Stimulated activated naive CD8-positive, alpha-beta T cell treated with anti-CD3 and anti-CD28 coated beads, Interleukin-15, Interleukin-2, amounts not matched to agents 100 ng/mL and 50 ng/mL, for 24 hours (primary cell): ENCODE data around the gene ARHGAP15.

ENCODE experiments used
- H3K27ac Mint-ChIP-seq: one replicate; pipeline ENCODE4 v1.8.0; 2021; ENCODE audit warnings: mild to moderate bottlenecking, mixed read lengths
- H3K27me3 Mint-ChIP-seq: one replicate; pipeline ENCODE4 v1.8.0; 2021; ENCODE audit warnings: mixed read lengths
- H3K36me3 Mint-ChIP-seq: one replicate; pipeline ENCODE4 v1.8.0; 2021; ENCODE audit warnings: low read depth, mixed read lengths
- H3K4me1 Mint-ChIP-seq: one replicate; pipeline ENCODE4 v1.8.0; 2021; ENCODE audit warnings: low read depth, mixed read lengths
- H3K4me3 Mint-ChIP-seq: one replicate; pipeline ENCODE4 v1.8.0; 2021; ENCODE audit warnings: mild to moderate bottlenecking, mixed read lengths
- H3K9me3 Mint-ChIP-seq: one replicate; pipeline ENCODE4 v1.8.0; 2021; ENCODE audit warnings: mixed read lengths

The ARHGAP15 gene

DNA sequence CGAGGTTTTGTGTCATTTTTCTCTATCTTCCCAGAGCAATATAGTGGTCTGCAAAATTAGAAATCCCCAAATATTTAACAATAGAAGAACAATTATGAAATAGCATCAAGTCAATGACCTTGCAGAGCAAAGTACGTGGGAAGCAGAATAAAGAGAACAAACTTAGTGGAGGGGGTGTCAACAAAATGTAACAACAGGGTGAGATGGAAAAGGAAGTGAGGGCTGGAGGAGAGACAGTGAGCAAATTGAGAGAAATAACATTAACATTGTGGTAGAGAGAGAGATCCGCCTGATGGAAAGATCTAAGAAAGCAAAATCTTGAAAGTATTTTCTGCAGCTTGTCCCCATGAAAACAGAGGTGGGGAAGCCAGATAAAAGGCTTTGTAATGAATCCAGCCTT lies 23.4 kb downstream of the ARHGAP15 start:
- H3K27me3 Mint-ChIP-seq, result no peaks in the 10 kb centered on the region
- peaks cover 94% of the 10 kb centered on the region for H3K4me1 Mint-ChIP-seq
- H3K4me3 Mint-ChIP-seq, result peak overlapping the region; percentile 38
- peaks cover 20% of the 10 kb centered on the region for H3K36me3 Mint-ChIP-seq
- H3K9me3 Mint-ChIP-seq, result no peaks in the 10 kb centered on the region
- H3K27ac Mint-ChIP-seq, result peak overlapping the region; percentile 84

GRCh38 chr2:143155661-143156060 lies 26.4 kb downstream of the ARHGAP15 start:
- H3K9me3 Mint-ChIP-seq, result no peaks in the 10 kb centered on the region
- H3K4me3 Mint-ChIP-seq, result no peak overlapping the region
- H3K27me3 Mint-ChIP-seq, result no peaks in the 10 kb centered on the region
- peaks cover 92% of the 10 kb centered on the region for H3K4me1 Mint-ChIP-seq
- no peak overlapping the region for H3K27ac Mint-ChIP-seq
- H3K36me3 Mint-ChIP-seq, result peaks cover 20% of the 10 kb centered on the region

GRCh38 chr2:143157001-143157400 lies 27.8 kb downstream of the ARHGAP15 start:
- Mint-ChIP-seq H3K9me3 (no peaks in the 10 kb centered on the region), H3K27ac (no peak overlapping the region), H3K4me3 (no peak overlapping the region), H3K27me3 (no peaks in the 10 kb centered on the region), H3K36me3 (peaks cover 20% of the 10 kb centered on the region), H3K4me1 (peaks cover 92% of the 10 kb centered on the region)

DNA sequence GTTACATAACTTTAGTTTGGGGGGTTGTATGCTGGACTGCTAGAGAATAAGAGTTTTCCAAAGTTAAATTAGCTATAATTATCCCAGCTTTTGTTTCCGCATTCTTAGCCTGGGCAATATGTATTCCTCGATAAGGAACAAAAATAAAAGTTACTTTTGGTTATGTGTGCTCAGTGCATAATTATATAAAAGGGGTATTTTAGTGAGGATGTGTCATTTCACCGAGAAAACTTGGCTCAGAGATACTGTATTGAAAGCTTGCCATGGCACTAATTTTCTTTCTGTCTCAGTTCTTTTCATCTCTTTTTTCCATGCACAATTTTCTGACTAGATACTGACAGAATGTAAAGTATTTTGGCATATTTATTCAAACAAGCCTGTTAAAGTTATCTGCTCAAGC lies 28.2 kb downstream of the ARHGAP15 start:
- H3K27me3 Mint-ChIP-seq, result no peaks in the 10 kb centered on the region
- H3K27ac Mint-ChIP-seq, result peak overlapping the region; percentile 74
- H3K4me3 Mint-ChIP-seq, result peak overlapping the region; percentile 14
- H3K9me3 Mint-ChIP-seq, result no peaks in the 10 kb centered on the region
- peaks cover 92% of the 10 kb centered on the region for H3K4me1 Mint-ChIP-seq
- peaks cover 20% of the 10 kb centered on the region for H3K36me3 Mint-ChIP-seq

DNA sequence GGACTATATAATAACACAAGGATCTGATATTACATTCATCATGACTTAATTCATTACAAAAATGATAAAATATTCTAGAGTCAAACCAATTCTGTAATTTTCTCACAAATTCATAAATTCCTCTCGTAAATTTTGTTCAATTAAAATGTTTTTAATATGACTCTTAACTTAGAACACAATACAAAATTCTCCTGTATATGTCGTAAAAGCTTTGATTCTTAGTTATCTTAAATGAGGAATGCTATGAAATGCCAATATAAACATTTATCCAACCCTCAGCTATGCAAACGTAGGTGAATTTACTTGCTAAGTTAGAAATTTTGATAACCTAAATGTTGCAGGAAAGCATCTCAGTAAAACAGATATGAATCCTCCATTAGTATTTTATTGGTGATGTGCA lies 28.9 kb downstream of the ARHGAP15 start:
- Mint-ChIP-seq H3K27ac (no peak overlapping the region), H3K9me3 (no peaks in the 10 kb centered on the region), H3K4me3 (no peak overlapping the region), H3K36me3 (peaks cover 23% of the 10 kb centered on the region), H3K27me3 (no peaks in the 10 kb centered on the region), H3K4me1 (peaks cover 89% of the 10 kb centered on the region)

- peak overlapping the region; percentile 59 for H3K27ac Mint-ChIP-seq
- H3K27me3 Mint-ChIP-seq, result no peaks in the 10 kb centered on the region
- no peaks in the 10 kb centered on the region for H3K9me3 Mint-ChIP-seq
- H3K4me1 Mint-ChIP-seq, result peaks cover 89% of the 10 kb centered on the region
- H3K4me3 Mint-ChIP-seq, result peak overlapping the region; percentile 4
- H3K36me3 Mint-ChIP-seq, result peaks cover 27% of the 10 kb centered on the region
Measured at GRCh38 chr2:143158551-143159485, 29.6 kb downstream of the ARHGAP15 start.

DNA sequence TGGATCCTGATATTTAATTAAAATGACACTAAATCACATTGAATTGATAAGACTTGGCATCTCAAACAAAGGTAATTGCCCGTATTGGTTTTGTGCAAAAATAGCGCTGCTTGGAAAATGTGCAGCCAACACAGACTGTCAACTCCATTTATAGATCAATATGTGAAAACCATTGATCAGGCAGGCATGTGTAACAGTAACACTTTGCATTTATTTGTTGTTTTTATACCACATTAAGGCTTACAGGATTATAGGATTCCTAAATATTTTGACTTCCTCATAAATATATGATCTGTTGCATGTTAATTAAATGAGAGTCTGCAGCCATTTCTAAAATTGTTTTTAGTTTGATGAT lies 30.2 kb downstream of the ARHGAP15 start:
- Mint-ChIP-seq H3K4me1 (peaks cover 89% of the 10 kb centered on the region), H3K36me3 (peaks cover 27% of the 10 kb centered on the region), H3K9me3 (no peaks in the 10 kb centered on the region), H3K4me3 (no peak overlapping the region), H3K27ac (no peak overlapping the region), H3K27me3 (no peaks in the 10 kb centered on the region)

- H3K27me3 Mint-ChIP-seq, result no peaks in the 10 kb centered on the region
- peak overlapping the region; percentile 12 for H3K4me3 Mint-ChIP-seq
- H3K4me1 Mint-ChIP-seq, result peaks cover 88% of the 10 kb centered on the region
- peaks cover 24% of the 10 kb centered on the region for H3K36me3 Mint-ChIP-seq
- H3K27ac Mint-ChIP-seq, result peak overlapping the region; percentile 24
- H3K9me3 Mint-ChIP-seq, result no peaks in the 10 kb centered on the region
Measured at GRCh38 chr2:143160732-143161707, 31.8 kb downstream of the ARHGAP15 start.

- Mint-ChIP-seq H3K36me3 (peaks cover 32% of the 10 kb centered on the region), H3K4me3 (no peak overlapping the region), H3K9me3 (no peaks in the 10 kb centered on the region), H3K27ac (no peak overlapping the region), H3K27me3 (no peaks in the 10 kb centered on the region), H3K4me1 (peaks cover 88% of the 10 kb centered on the region)
Measured at GRCh38 chr2:143162123-143162837, 33.1 kb downstream of the ARHGAP15 start.

DNA sequence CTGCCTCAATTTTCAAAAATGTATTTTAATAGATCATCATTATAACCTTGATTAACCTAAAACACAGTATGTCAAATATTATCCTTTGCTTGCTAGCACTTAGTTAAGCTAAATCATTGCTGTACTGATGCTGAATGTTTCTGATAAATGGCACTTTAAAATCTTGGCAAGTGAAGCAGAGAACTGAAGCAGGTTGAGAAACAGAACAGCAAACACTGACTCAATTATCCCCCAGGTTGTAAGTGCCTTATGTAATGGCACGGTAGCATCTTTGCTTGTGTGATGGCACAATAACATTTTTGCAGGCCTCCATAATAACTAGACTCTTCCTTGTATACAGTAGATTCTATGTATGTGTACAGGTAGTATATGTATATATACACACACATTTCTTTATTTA lies 33.8 kb downstream of the ARHGAP15 start:
- peaks cover 88% of the 10 kb centered on the region for H3K4me1 Mint-ChIP-seq
- no peaks in the 10 kb centered on the region for H3K9me3 Mint-ChIP-seq

DNA sequence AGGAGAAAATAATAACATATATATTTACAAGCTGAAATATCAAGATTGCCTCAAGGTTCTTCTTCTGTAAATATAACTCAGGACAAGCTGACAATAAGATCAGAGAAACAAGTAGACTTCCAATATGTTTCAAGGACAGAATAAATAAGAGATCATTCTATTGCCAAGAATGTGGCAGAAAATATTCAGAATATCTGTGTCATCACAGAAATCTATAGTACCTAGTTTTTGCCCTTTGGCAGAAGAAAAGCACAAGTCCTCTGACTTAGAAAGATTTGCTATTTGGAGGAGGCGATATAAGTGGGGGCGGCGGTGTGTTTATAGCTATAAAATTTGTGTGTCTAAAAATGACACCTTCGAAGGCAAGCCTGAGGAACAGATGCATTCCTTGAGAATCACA lies 34.3 kb downstream of the ARHGAP15 start:
- H3K27me3 Mint-ChIP-seq, result no peaks in the 10 kb centered on the region
- no peak overlapping the region for H3K27ac Mint-ChIP-seq
- H3K9me3 Mint-ChIP-seq, result no peaks in the 10 kb centered on the region
- H3K4me1 Mint-ChIP-seq, result peaks cover 83% of the 10 kb centered on the region
- H3K4me3 Mint-ChIP-seq, result no peak overlapping the region
- H3K36me3 Mint-ChIP-seq, result peaks cover 30% of the 10 kb centered on the region

More for the DNA sequence above, 33.8 kb downstream of the ARHGAP15 start:
- peak overlapping the region; percentile 29 for H3K27ac Mint-ChIP-seq
- no peak overlapping the region for H3K4me3 Mint-ChIP-seq
- no peaks in the 10 kb centered on the region for H3K27me3 Mint-ChIP-seq
- H3K36me3 Mint-ChIP-seq, result peaks cover 30% of the 10 kb centered on the region

DNA sequence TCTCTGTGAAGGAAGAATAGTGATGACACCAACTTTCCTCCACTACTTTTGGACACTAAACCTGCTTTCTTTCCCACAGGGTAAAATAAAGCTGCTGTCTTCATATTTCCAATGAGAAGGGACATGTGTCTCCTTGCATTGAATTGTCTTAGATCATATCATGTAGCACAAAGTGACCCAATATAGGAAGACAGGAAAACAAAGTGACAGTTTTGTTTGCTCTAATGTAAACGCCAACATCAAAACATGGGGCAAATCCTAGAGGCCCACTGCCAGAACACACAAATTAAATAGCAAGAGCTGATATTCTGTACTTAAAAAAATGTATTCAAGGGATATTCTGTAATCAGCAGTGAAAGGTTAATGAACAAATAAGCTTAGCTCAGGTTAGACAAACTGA lies 36.1 kb downstream of the ARHGAP15 start:
- H3K4me1 Mint-ChIP-seq, result peaks cover 79% of the 10 kb centered on the region
- no peak overlapping the region for H3K27ac Mint-ChIP-seq
- H3K27me3 Mint-ChIP-seq, result no peaks in the 10 kb centered on the region
- no peaks in the 10 kb centered on the region for H3K9me3 Mint-ChIP-seq
- H3K4me3 Mint-ChIP-seq, result no peak overlapping the region
- peaks cover 31% of the 10 kb centered on the region for H3K36me3 Mint-ChIP-seq

DNA sequence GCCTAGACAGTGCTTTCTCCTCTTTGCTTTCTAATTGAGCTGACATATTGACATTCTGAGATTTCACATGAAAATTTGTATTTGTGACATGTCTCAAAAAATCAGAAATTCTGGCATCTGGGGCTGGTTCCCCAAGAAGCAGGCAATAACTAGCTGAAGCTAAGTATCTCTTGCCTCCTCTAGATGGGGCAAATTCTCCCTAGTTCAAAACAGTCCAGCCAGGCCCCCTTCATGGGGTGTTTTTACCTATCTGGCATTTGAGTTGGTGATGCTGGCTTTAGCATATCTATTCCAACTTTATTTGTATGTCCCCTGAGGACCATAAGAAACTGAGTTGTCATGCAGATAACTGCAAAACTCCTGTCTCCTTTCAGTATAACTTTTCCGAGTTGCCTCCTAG lies 39.9 kb downstream of the ARHGAP15 start:
- peaks cover 62% of the 10 kb centered on the region for H3K4me1 Mint-ChIP-seq
- H3K9me3 Mint-ChIP-seq, result no peaks in the 10 kb centered on the region
- H3K4me3 Mint-ChIP-seq, result no peak overlapping the region
- peaks cover 36% of the 10 kb centered on the region for H3K36me3 Mint-ChIP-seq
- no peak overlapping the region for H3K27ac Mint-ChIP-seq
- H3K27me3 Mint-ChIP-seq, result no peaks in the 10 kb centered on the region

DNA sequence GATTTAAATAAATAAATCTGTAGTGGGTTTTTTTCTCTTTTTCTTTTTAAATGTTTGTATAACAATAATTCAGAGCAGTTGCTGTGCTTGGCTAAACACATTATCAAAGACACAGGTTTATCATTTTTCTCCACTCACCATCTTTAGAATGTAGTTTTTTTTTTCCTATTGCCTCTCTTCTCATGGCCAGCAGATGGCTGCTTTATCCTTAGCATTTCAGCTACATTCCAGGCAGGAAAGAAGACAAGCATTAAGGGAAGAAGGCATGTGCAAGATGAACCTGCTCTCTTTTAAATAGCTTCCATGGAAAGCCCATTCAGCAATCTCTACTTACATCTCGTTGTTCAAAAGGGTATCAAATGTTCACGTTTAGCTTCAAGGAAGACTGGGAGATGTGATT lies 42.6 kb downstream of the ARHGAP15 start:
- no peak overlapping the region for H3K4me3 Mint-ChIP-seq
- peaks cover 58% of the 10 kb centered on the region for H3K4me1 Mint-ChIP-seq
- peaks cover 25% of the 10 kb centered on the region for H3K36me3 Mint-ChIP-seq
- no peaks in the 10 kb centered on the region for H3K27me3 Mint-ChIP-seq
- no peak overlapping the region for H3K27ac Mint-ChIP-seq
- no peaks in the 10 kb centered on the region for H3K9me3 Mint-ChIP-seq
